H1 (cell line): ENCODE measurements around the gene CDH15. TPM values are rescaled to one million over a fixed set of nuclear protein-coding genes. Genes with fewer than 3 reads are reported as not detected.
A peak's percentile ranks its signal among the peaks of the same experiment; 100 is the strongest.

Experiments
- CTCF ChIA-PET: fragments of 300-600 bp; sonication (Branson Sonifier 250); formaldehyde crosslinking; loops from one replicate; lab custom pipeline; 2021; ENCODE audit not compliant: partially characterized antibody; lab: Charles Lee
- POLR2A ChIA-PET: fragments of 300-600 bp; sonication (Branson Sonifier 250); formaldehyde crosslinking; loops from one replicate; lab custom pipeline; 2021; ENCODE audit warnings: inconsistent platforms; ENCODE audit not compliant: partially characterized antibody; lab: Charles Lee
- DNase-seq, 2 experiments: peaks; one replicate each; pipeline versions ENCODE4 v3.0.0 to v3.0.0-alpha.2; 2010 to 2022; ENCODE audit warnings: low spot score in 2 of 2, low read depth in 1 of 2, mixed read lengths in 1 of 2
- FAIRE-seq: peaks from 2 replicates; lab custom pipeline; 2011; peaks lifted over from hg19 to GRCh38; lab: Jason Lieb, UNC
- H2AFZ ChIP-seq: 2 replicates; pipeline ENCODE4 v1.8.1; 2012; ENCODE audit warnings: low read length, inconsistent platforms
- H2AK5ac ChIP-seq: 2 replicates; pipeline ENCODE4 v1.6.1; 2013; ENCODE audit warnings: low read depth, low read length
- H2BK120ac ChIP-seq: replicated peaks from 2 replicates; pipeline ENCODE3; 2013; ENCODE audit warnings: low read depth, low read length, inconsistent platforms
- H2BK12ac ChIP-seq: 2 replicates; pipeline ENCODE4 v1.6.1; 2013; ENCODE audit warnings: low read depth, low read length
- H2BK15ac ChIP-seq: 2 replicates; pipeline ENCODE4 v1.6.1; 2013; ENCODE audit warnings: low read length
- H2BK20ac ChIP-seq: 2 replicates; pipeline ENCODE4 v1.6.1; 2013; ENCODE audit warnings: low read length
- H2BK5ac ChIP-seq: 2 replicates; pipeline ENCODE4 v1.6.1; 2013; ENCODE audit warnings: low read depth, low read length
- H3K14ac ChIP-seq: 2 replicates; pipeline ENCODE4 v1.6.1; 2013; ENCODE audit warnings: inconsistent platforms; ENCODE audit not compliant: insufficient read length
- H3K18ac ChIP-seq: 2 replicates; pipeline ENCODE4 v1.6.1; 2013; ENCODE audit warnings: low read length; ENCODE audit errors: extremely low read depth
- H3K23ac ChIP-seq: 2 replicates; pipeline ENCODE4 v1.6.1; 2013; ENCODE audit warnings: inconsistent platforms; ENCODE audit not compliant: insufficient read length
- H3K23me2 ChIP-seq: 2 replicates; pipeline ENCODE4 v1.6.1; 2013; ENCODE audit warnings: low read depth, low read length
- H3K27ac ChIP-seq: 2 replicates; pipeline ENCODE4 v1.6.1; 2011; ENCODE audit warnings: low read depth, low read length, inconsistent platforms
- H3K27me3 ChIP-seq, 4 experiments: replicated peaks in 1 of 4; 1 replicate in 1 of 4; 2 replicates in 3 of 4; pipeline versions ENCODE4 v1.6.1 to v1.8.1; 2011 to 2013; ENCODE audit warnings: low read length in 3 of 4, mild to moderate bottlenecking in 3 of 4, inconsistent platforms in 2 of 4, mixed read lengths in 2 of 4, moderate library complexity in 1 of 4; ENCODE audit not compliant: control insufficient read depth in 3 of 4, insufficient read depth in 3 of 4; ENCODE audit errors: extremely low read depth in 1 of 4
- H3K36me3 ChIP-seq, 4 experiments: 2 replicates each; pipeline versions ENCODE4 v1.6.1 to v1.8.1; 2011 to 2013; ENCODE audit warnings: mild to moderate bottlenecking in 4 of 4, low read length in 3 of 4, moderate library complexity in 2 of 4, control low read depth in 1 of 4, inconsistent platforms in 1 of 4; ENCODE audit not compliant: insufficient read depth in 4 of 4, control insufficient read depth in 2 of 4
- H3K4ac ChIP-seq: replicated peaks from 2 replicates; pipeline ENCODE3; 2013; ENCODE audit warnings: low read length, low read depth, mixed read lengths, inconsistent platforms; ENCODE audit not compliant: insufficient read length
- H3K4me1 ChIP-seq, 4 experiments: replicated peaks in 1 of 4; 1 replicate in 1 of 4; 2 replicates in 3 of 4; pipeline versions ENCODE4 v1.6.1 to v1.8.1; 2011 to 2013; ENCODE audit warnings: low read length in 3 of 4, inconsistent platforms in 2 of 4, mixed read lengths in 1 of 4; ENCODE audit not compliant: insufficient read depth in 4 of 4, control insufficient read depth in 3 of 4
- H3K4me2 ChIP-seq, 2 experiments: 2 replicates each; pipeline versions ENCODE4 v1.6.1 to v1.8.1; 2011 to 2013; ENCODE audit warnings: low read depth in 2 of 2, low read length in 2 of 2, control low read depth in 1 of 2, inconsistent platforms in 1 of 2, mild to moderate bottlenecking in 1 of 2; ENCODE audit not compliant: insufficient read depth in 1 of 2
- H3K4me3 ChIP-seq, 4 experiments: fragments of 200-600, 300-600 bp in 1 of 4; sonication (generic), shearing (Covaris generic), sonication (Bioruptor Twin) in 1 of 4; 2 replicates each; pipeline versions ENCODE4 v1.5.1 to v1.8.1; 2011 to 2016; ENCODE audit warnings: low read length in 4 of 4, low read depth in 3 of 4, control low read depth in 2 of 4, inconsistent platforms in 2 of 4, mild to moderate bottlenecking in 2 of 4, mixed read lengths in 1 of 4, moderate library complexity in 1 of 4; ENCODE audit not compliant: insufficient read depth in 2 of 4; ENCODE audit errors: extremely low read depth in 1 of 4
- H3K56ac ChIP-seq: replicated peaks from 2 replicates; pipeline ENCODE3; 2013; ENCODE audit warnings: low read depth, mild to moderate bottlenecking, mixed read lengths, low read length, inconsistent platforms; ENCODE audit not compliant: insufficient read length
- H3K79me1 ChIP-seq: 2 replicates; pipeline ENCODE4 v1.6.1; 2013; ENCODE audit warnings: low read depth, low read length, control low read depth
- H3K79me2 ChIP-seq, 2 experiments: 2 replicates each; pipeline versions ENCODE4 v1.6.1 to v1.8.1; 2012 to 2013; ENCODE audit warnings: low read length in 2 of 2, mild to moderate bottlenecking in 2 of 2, inconsistent platforms in 1 of 2; ENCODE audit not compliant: insufficient read depth in 2 of 2, control insufficient read depth in 1 of 2
- H3K9ac ChIP-seq, 4 experiments: replicated peaks in 1 of 4; 1 replicate in 1 of 4; 2 replicates in 3 of 4; pipeline versions ENCODE4 v1.6.1 to v1.8.1; 2011 to 2013; ENCODE audit warnings: low read depth in 3 of 4, low read length in 3 of 4, control low read depth in 2 of 4, mild to moderate bottlenecking in 2 of 4, moderate library complexity in 2 of 4, inconsistent platforms in 1 of 4; ENCODE audit errors: extremely low read depth in 1 of 4
- H3K9me3 ChIP-seq, 2 experiments: 2 replicates each; pipeline versions ENCODE4 v1.6.1 to v1.8.1; 2012 to 2013; ENCODE audit warnings: mild to moderate bottlenecking in 2 of 2, moderate library complexity in 2 of 2, control low read depth in 1 of 2, inconsistent platforms in 1 of 2, low read depth in 1 of 2, low read length in 1 of 2, mixed read lengths in 1 of 2; ENCODE audit not compliant: insufficient read depth in 2 of 2
- H4K20me1 ChIP-seq, 2 experiments: replicated peaks in 1 of 2; 2 replicates each; pipeline versions ENCODE3 to v1.8.1; 2011 to 2013; ENCODE audit warnings: inconsistent platforms in 2 of 2, low read length in 2 of 2, mild to moderate bottlenecking in 1 of 2; ENCODE audit not compliant: insufficient read depth in 2 of 2, control insufficient read depth in 1 of 2
- H4K5ac ChIP-seq: 2 replicates; pipeline ENCODE4 v1.6.1; 2013; ENCODE audit warnings: low read length, low read depth, mixed read lengths, inconsistent platforms; ENCODE audit not compliant: insufficient read length
- H4K8ac ChIP-seq: 2 replicates; pipeline ENCODE4 v1.8.0; 2013; ENCODE audit warnings: mild to moderate bottlenecking, moderate library complexity, low read length, inconsistent platforms; ENCODE audit not compliant: insufficient read depth; ENCODE audit errors: extremely low read depth
- H4K91ac ChIP-seq: replicated peaks from 2 replicates; pipeline ENCODE3; 2013; ENCODE audit warnings: low read length, mixed read lengths, inconsistent platforms; ENCODE audit not compliant: insufficient read length
- CEBPB ChIP-seq: IDR thresholded peaks from 2 replicates; pipeline ENCODE4 v1.6.1; 2012; ENCODE audit warnings: low read depth, low read length
- GTF2F1 ChIP-seq: IDR thresholded peaks from 2 replicates; pipeline ENCODE4 v1.6.1; 2012; ENCODE audit warnings: low read depth, low read length, improper control_type of control experiment, borderline replicate concordance
- HDAC6 ChIP-seq: IDR thresholded peaks from one replicate; pipeline ENCODE4 v1.7.1; 2012; ENCODE audit warnings: low read depth, mild to moderate bottlenecking, inconsistent platforms, low read length, moderate library complexity
- KDM4A ChIP-seq: IDR thresholded peaks from one replicate; pipeline ENCODE4 v1.7.1; 2012; ENCODE audit warnings: low read depth, mild to moderate bottlenecking, moderate library complexity, low read length, inconsistent platforms; ENCODE audit not compliant: severe bottlenecking
- RXRA ChIP-seq: IDR thresholded peaks from 2 replicates; pipeline ENCODE4 v1.6.1; 2011; ENCODE audit warnings: low read depth, mild to moderate bottlenecking, low read length, moderate library complexity; ENCODE audit not compliant: insufficient read depth
- SP4 ChIP-seq: IDR thresholded peaks from 2 replicates; pipeline ENCODE4 v1.6.1; 2012; ENCODE audit warnings: low read length, inconsistent platforms
- TEAD4 ChIP-seq: IDR thresholded peaks from 2 replicates; pipeline ENCODE4 v1.6.1; 2012; ENCODE audit warnings: low read depth, low read length, inconsistent platforms, mixed read lengths
- WGBS, 2 experiments: shearing (Covaris generic) in 1 of 2; methylation state at CpG; one replicate each; pipeline versions ENCODE4 v1.1.6 to v1.1.7; 2013 to 2015; ENCODE audit warnings: low lambda C conversion rate in 2 of 2, mixed read lengths in 2 of 2, inconsistent platforms in 1 of 2, low coverage in 1 of 2, missing lambda C conversion rate in 1 of 2; ENCODE audit not compliant: insufficient replicate concordance in 2 of 2, insufficient coverage in 1 of 2, insufficient read length in 1 of 2; ENCODE audit errors: extremely low coverage in 1 of 2, missing lambda C conversion rate in 1 of 2; 5-methylcytosine and 5-hydroxymethylcytosine counted together
- long read RNA-seq, 2 experiments: library from RNA in 1 of 2; library from capped mRNA in 1 of 2; stranded (forward); transcript quantifications; one replicate each; pipeline ENCODE4 v2.0.0, GENCODE V29; 2021; ENCODE audit warnings: inconsistent platforms in 1 of 2
- polyA minus RNA-seq, 3 experiments: library from RNA; depleted of rRNA, polyadenylated mRNA; stranded (reverse); fragments of >200 nt; gene quantifications; 1 replicate in 2 of 3; 2 replicates in 1 of 3; pipeline ENCODE4 v1.2.3, GENCODE V29; 2011
- polyA plus RNA-seq, 7 experiments: library from polyadenylated mRNA; depleted of rRNA in 3 of 7; stranded (reverse) in 5 of 7; unstranded in 2 of 7; fragments of >200 nt in 5 of 7; fragments of 200-250 nt in 2 of 7; gene quantifications; 1 replicate in 5 of 7; 2 replicates in 1 of 7; 4 replicates in 1 of 7; pipeline versions ENCODE4 v1.2.1 to v1.2.3, GENCODE V29; 2011 to 2013; ENCODE audit warnings: missing spikeins in 2 of 7, mixed read lengths in 2 of 7
- total RNA-seq: library from RNA; stranded (reverse); fragmentation: NEBNext Ultra II Directional; extraction: Animal tissue kit (Norgen Biotek cat#: 25700); gene quantifications from 2 replicates; pipeline ENCODE4 v1.2.1, GENCODE V29; 2021

The CDH15 gene
- 0.65 and 0.82 TPM in 2 replicates for total RNA-seq
- polyA plus RNA-seq (2011; rRNA removed) = 0.50 and 0.60 TPM in 2 replicates
- 0.59 TPM for polyA plus RNA-seq (2011; cell fraction: cytosol; rRNA removed)
- polyA plus RNA-seq (2011; cell fraction: nucleus; rRNA removed) = 1.0 TPM
- polyA plus RNA-seq (2012, experiment 1 of 2) = 0.33 to 0.53 TPM (median 0.35 TPM) in 4 replicates
- polyA plus RNA-seq (2012, experiment 2 of 2) = 0.35 TPM
- polyA plus RNA-seq (2013, experiment 1 of 2) = 0.65 TPM
- polyA plus RNA-seq (2013, experiment 2 of 2) = 0.57 TPM
- polyA minus RNA-seq (2011; rRNA and poly(A)+ RNA removed) = 0.07 TPM in 1 of 2 replicates, not detected in the other
- 0.73 TPM for polyA minus RNA-seq (2011; cell fraction: cytosol; rRNA and poly(A)+ RNA removed)
- polyA minus RNA-seq (2011; cell fraction: nucleus; rRNA and poly(A)+ RNA removed) = 0.60 TPM
- long read RNA-seq, experiment 1, partial matches to known transcripts = 1 of 1 reads
- long read RNA-seq, experiment 1, other reads (novel, unspliced or antisense) = 0 of 1 reads
- long read RNA-seq, experiment 2, partial matches to known transcripts = 1 of 1 reads
- long read RNA-seq, experiment 2, other reads (novel, unspliced or antisense) = 0 of 1 reads

- Histone ChIP-seq H3K56ac (no peak within 1 kb of the TSS), H4K91ac (no peak within 1 kb of the TSS), H3K27ac (no peak within 1 kb of the TSS), H3K23me2 (peaks cover 5% of the 10 kb centered on the region), H3K79me2 (no peaks in the 10 kb centered on the region), H2BK15ac (0 out of 2 replicates have a peak within 1 kb of the TSS, but pooled peaks have one; percentile 46), H3K4ac (no peak within 1 kb of the TSS), H3K4me1 (peaks cover 0 to 33% (median 23%) of the 10 kb centered on the region in 4 experiments; a peak in 6 of 7 replicates), H3K9me3 (no peaks in the 10 kb centered on the region), H3K27me3 (peaks cover 0 to 7% (median 4%) of the 10 kb centered on the region in 4 experiments; a peak in 4 of 7 replicates), H3K9ac (no peak within 1 kb of the TSS), H3K4me2 (peak within 1 kb of the TSS; percentile 65 to 99), H3K79me1 (no peaks in the 10 kb centered on the region), H4K20me1 (peaks cover 0 to 3% of the 10 kb centered on the region in 2 experiments), H2AFZ (peak within 1 kb of the TSS; percentile 90; the same call in 1 of the 2 replicates), H4K8ac (peak within 1 kb of the TSS; percentile 66), H3K36me3 (no peaks in the 10 kb centered on the region), H2AK5ac (no peak within 1 kb of the TSS; the same call in 1 of the 2 replicates), H2BK20ac (0 out of 2 replicates have a peak within 1 kb of the TSS, but pooled peaks have one; percentile 34), H3K23ac (no peak within 1 kb of the TSS), H3K4me3 (peak within 1 kb of the TSS; percentile 14 to 64 (median 54); a peak in 7 of 8 replicates), H4K5ac (no peak within 1 kb of the TSS), H3K14ac (no peak within 1 kb of the TSS), H2BK120ac (no peak within 1 kb of the TSS), H2BK5ac (no peak within 1 kb of the TSS), H3K18ac (no peak within 1 kb of the TSS; the same call in 1 of the 2 replicates), H2BK12ac (peak within 1 kb of the TSS; percentile 27; the same call in 1 of the 2 replicates)
- WGBS, 2 experiments = 15% methylated on average over 36 of the region's 74 CpGs; no CpG with 5 or more reads in 1 of the 2 experiments
- DNase-seq (peak; percentile 96 to 98), FAIRE-seq (no peak)
- ChIA-PET CTCF (interaction anchor here (0.6 to 1.8 kb wide), 7 partner anchors 8 to 361 kb away, joined by 3 to 4 read pairs (median 3); no protein-coding TSS in a partner anchor), POLR2A (interaction anchor here (1.1 kb wide), 2 partner anchors 12 to 362 kb away, joined by 3 to 4 read pairs; no protein-coding TSS in a partner anchor)
- TF ChIP-seq RXRA (no peak), HDAC6 (no peak), TEAD4 (no peak), KDM4A (peak; percentile 23), SP4 (peak; percentile 97), GTF2F1 (no peak), CEBPB (no peak)
Observed at GRCh38 chr16:89171216-89172170, at the start of gene CDH15. CDH15 (plus strand) TSS chr16:89171748; CDS start chr16:89171832, 84 bp downstream.
